NCI-H446 (cell line): ENCODE data around the gene SULT1A1.
"Not testable (repeated sequence)": the region's sequence is repeated elsewhere in the genome, so short reads cannot be mapped to it uniquely, and the experiment has no call there.

Experiments used
- DNase-seq, 2 experiments: peaks; one replicate each; lab custom pipeline; 2025; lab: John Stamatoyannopoulos, UW

The SULT1A1 gene

GRCh38 chr16:28609631-28610594 is at the start of gene SULT1A1:
TSS of gene SULT1A1 (minus strand) at chr16:28610044. CDS start at chr16:28608855, 1,189 bp downstream.
- no peak for DNase-seq

GRCh38 chr16:28639959-28640358 is 30.1 kb upstream of the SULT1A1 start:
- DNase-seq, result not testable (repeated sequence)

GRCh38 chr16:28638359-28638758 is 28.5 kb upstream of the SULT1A1 start:
- DNase-seq, result not testable (repeated sequence)

- DNase-seq, result not testable (repeated sequence)
These were observed 27.9 kb upstream of the SULT1A1 start, which contains the start of gene NPIPB8 for GRCh38 chr16:28637765-28638164. TSS of gene NPIPB8 (plus strand) at chr16:28638065. CDS start at chr16:28638361, 296 bp downstream.

GRCh38 chr16:28636093-28636823 is 26.4 kb upstream of the SULT1A1 start:
- not testable (repeated sequence) for DNase-seq

- not testable (repeated sequence) for DNase-seq
These were observed 21.1 kb upstream of the SULT1A1 start for GRCh38 chr16:28630905-28631304.

- DNase-seq, result no peak
These were observed 13.4 kb upstream of the SULT1A1 start for GRCh38 chr16:28623172-28623711.

GRCh38 chr16:28622532-28623171 is 12.8 kb upstream of the SULT1A1 start:
- DNase-seq, result not testable (repeated sequence)

GRCh38 chr16:28621481-28622155 is 11.8 kb upstream of the SULT1A1 start:
- DNase-seq, result no peak

- DNase-seq, result not testable (repeated sequence)
These were observed 10.5 kb upstream of the SULT1A1 start for GRCh38 chr16:28620316-28620715.

GRCh38 chr16:28617874-28618273 is 8.0 kb upstream of the SULT1A1 start:
- no peak for DNase-seq

GRCh38 chr16:28616636-28617035 is 6.8 kb upstream of the SULT1A1 start:
- no peak for DNase-seq

- not testable (repeated sequence) for DNase-seq
These were observed 6.4 kb upstream of the SULT1A1 start for GRCh38 chr16:28616224-28616577.

GRCh38 chr16:28615486-28616223 is 5.8 kb upstream of the SULT1A1 start:
- peak in 1 of 2 experiments; percentile 40 for DNase-seq

GRCh38 chr16:28614561-28614960 is 4.7 kb upstream of the SULT1A1 start:
- not testable (repeated sequence) for DNase-seq

GRCh38 chr16:28613912-28614311 is 4.1 kb upstream of the SULT1A1 start:
- DNase-seq, result not testable (repeated sequence)

- DNase-seq, result not testable (repeated sequence)
These were observed 2.8 kb upstream of the SULT1A1 start for GRCh38 chr16:28612359-28613280.

GRCh38 chr16:28610595-28611191 is 849 bp upstream of the SULT1A1 start:
- no peak for DNase-seq
